GM12801 (cell line): Measurements from ENCODE around the gene THAP12.

Experiments
- TF ChIP-seq, protein P1 (sequence below): IDR thresholded peaks from one replicate; pipeline ENCODE4 v1.5.1; 2011; ENCODE audit warnings: control low read depth; ENCODE audit not compliant: insufficient read length; ENCODE audit errors: extremely low read depth

The THAP12 gene

DNA sequence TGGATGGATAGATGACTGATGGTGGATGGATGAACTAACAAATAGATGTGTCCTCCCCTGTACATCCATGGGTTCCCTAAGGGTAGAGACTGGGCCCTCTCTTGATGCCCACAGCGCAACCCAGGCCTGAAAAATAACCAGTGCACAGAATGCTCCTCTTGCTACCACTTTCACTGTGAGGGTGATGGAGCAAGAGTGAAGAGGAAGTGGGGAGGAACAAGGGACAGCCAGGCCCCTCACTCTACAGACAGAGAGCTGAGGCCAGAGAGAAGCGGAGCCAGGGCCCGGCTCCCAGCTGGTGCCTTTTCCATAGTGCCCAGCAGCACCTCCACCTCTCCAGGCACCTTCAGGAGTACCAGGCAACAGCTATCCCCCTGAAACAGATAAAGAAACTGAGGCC, 67.7 kb downstream of the THAP12 start:
- TF ChIP-seq, protein P1, sequence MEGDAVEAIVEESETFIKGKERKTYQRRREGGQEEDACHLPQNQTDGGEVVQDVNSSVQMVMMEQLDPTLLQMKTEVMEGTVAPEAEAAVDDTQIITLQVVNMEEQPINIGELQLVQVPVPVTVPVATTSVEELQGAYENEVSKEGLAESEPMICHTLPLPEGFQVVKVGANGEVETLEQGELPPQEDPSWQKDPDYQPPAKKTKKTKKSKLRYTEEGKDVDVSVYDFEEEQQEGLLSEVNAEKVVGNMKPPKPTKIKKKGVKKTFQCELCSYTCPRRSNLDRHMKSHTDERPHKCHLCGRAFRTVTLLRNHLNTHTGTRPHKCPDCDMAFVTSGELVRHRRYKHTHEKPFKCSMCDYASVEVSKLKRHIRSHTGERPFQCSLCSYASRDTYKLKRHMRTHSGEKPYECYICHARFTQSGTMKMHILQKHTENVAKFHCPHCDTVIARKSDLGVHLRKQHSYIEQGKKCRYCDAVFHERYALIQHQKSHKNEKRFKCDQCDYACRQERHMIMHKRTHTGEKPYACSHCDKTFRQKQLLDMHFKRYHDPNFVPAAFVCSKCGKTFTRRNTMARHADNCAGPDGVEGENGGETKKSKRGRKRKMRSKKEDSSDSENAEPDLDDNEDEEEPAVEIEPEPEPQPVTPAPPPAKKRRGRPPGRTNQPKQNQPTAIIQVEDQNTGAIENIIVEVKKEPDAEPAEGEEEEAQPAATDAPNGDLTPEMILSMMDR = no peak

DNA sequence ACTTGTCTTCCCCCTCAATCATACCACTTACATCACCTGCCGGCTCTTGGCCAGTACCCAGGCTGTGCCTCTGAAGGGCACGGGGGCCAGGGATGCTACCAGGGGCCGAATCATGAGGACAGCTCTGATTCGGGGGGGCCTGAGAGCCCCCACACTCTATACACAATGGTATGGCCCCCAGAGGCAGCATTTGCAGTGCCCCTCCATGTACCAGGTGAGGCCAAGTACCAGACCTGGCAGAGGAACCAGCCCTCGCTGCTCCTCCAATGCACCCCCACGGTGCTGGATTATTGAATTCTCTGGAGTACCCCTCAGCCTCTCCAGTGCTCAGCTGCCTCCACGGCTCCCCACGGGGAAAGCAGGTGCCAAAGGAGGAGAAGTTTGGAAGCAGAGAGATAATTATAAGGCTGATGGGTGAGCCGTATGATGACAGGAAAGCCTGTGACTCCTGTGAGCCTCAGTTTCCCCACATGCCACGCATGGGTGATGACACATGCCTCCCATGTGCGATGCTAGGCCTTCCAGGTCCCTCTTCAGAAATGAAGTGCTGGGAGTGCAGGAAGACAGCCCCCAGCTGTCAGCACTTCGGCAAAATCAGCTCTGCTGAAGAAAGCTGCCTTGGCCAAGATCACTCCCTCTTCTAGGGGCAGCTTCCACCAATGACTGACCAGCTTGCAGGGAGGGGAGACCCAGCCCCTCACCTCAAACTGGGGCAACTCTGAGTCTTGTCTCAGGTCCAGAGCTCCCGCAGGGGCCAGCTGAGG, 69.9 kb downstream of the THAP12 start:
- TF ChIP-seq, protein P1 = no peak

DNA sequence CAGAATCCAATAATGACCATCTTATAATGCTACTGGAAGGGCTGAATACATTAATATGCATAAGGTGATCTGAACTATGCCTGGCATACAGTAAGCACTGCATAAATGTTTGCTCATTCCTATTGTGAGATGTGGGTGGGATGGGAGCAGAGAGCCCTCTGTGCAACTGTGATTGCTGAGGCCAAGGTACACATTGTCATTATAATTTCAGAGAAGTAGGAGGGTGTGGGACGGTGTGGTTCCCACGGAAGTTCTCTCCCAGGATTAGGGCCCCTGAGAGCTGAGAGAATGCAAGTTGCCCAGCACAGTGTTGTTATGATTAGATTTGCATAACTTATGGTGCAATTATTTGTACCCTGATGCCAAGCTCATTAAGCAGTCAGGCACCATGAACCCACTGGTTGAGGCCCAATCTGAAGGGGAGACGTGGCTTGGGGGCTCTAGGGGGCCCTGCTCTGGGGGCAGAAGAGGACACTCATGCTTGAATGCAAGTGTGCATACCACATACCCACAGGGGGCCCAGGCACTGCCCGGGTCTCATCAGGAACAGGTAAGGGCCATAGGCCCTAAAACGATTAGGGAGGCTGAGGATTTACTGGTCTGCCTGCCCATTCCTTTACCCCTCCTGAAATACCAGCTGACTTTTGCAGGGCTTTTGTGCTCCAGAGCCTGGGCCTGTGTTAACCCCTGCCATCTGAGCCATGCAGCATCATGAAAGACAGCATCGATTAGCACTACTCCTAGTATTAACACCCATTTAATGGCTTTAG, 72.8 kb downstream of the THAP12 start:
- TF ChIP-seq, protein P1 = no peak

DNA sequence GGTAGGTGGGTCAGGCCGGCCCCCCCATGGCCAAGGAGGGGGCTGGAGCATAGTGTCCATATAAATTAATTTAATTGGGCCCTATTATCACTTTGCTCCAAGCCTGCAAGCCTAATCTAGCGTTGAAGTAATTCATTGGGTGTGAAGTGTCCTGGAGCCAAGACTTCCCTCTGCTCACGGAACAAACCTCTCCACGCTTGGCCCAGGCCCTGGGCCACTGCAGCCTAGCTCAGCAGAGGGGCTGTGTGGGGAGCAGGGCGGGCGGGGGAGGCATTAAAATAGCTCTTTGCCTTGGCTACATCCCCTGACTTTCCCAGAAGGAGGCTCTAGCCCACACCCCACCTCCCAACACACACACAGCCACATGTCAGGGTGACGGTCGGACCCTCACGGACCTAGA, 73.5 kb downstream of the THAP12 start:
- TF ChIP-seq, protein P1 = no peak

DNA sequence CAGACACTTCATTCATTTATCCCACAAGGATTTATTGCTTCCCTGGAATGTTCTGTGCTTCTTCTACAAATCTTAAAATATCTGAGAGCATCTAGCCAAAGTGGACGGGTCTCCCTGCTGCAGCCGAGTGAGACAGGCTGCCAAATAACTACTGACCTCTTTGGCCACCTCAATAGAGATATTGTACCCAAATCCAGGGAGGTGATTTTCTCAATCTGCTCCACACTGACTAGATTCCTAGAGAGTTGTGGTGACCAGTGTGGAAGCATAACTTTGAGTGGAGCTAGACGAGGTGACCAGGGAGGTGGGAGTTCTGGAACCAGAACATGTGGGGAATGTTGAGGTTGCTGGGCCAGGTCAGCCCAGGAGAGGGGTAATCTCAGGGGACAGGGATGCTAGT, 77.5 kb downstream of the THAP12 start:
- TF ChIP-seq, protein P1 = no peak

DNA sequence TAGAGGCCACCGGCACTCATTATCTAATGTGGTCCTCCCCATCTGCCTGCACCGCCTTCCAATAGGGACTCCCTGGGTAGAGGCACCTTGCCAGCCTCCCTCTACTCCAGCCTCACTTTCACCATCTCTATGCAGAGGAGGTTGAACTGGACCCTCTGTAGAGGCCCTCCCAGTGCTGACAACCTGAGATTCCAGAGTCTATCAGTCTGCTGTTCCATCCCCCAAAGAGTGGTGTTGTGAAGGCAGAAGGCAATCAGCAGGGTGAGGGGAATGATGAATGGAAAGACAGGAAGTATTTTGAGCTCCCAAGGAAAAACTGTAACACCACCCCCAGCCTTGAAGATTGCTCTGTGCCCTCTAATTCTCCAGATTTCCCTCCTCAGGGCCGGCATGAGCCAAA, 77.9 kb downstream of the THAP12 start:
- TF ChIP-seq, protein P1 = no peak
